ENCODE data around the gene ROBO4. TPM values are rescaled to one million over a fixed set of nuclear protein-coding genes. Genes with fewer than 3 reads are reported as not detected.

Gene ROBO4
- total and polyA plus RNA-seq, 2 experiments from 2014 or later = not detected

DNA sequence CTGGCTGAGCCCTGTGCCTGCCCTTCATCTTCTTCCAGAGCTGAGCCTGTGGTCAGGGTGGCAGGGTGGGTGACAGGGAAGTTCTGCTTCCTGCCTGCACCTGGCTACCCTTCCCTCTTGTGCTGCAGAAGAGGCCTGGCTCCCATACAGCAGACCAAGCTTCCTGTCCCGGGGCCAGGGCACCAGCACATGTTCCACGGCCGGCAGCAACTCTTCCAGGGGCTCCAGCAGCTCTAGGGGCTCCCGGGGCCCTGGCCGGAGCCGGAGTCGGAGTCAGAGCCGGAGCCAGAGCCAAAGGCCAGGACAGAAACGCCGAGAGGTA, 17.4 kb downstream of the ROBO4 start:
- no peak for DNase-seq (ENCODE audit: low spot score)

More for the DNA sequence above, 17.4 kb downstream of the ROBO4 start:
- H3K4me3 ChIP-seq = no peak overlapping the region
- no peaks in the 10 kb centered on the region for H3K36me3 Mint-ChIP-seq (ENCODE audit: low read depth)
- no peaks in the 10 kb centered on the region; the same call in 2 of the 3 replicates for H3K9me3 Mint-ChIP-seq
- no peak overlapping the region for H3K27ac ChIP-seq (ENCODE audit: low read depth)
- H3K27ac Mint-ChIP-seq = no peak overlapping the region
- peaks cover 13% of the 10 kb centered on the region; the same call in 1 of the 2 replicates for H3K4me1 ChIP-seq (ENCODE audit: insufficient read depth)
- peaks cover 26% of the 10 kb centered on the region for H3K4me1 Mint-ChIP-seq
- TF ChIP-seq NANOG (IDR thresholded peaks at IDR 0.05; ENCODE audit: borderline replicate concordance) (no peak), ZNF114 (CRISPR knock-in tag; IDR thresholded peaks at IDR 0.05) (no peak), CTCF (conservative IDR thresholded peaks at IDR 0.05; ENCODE audit: low read depth in 2 of 2) (no peak), POLR2AphosphoS5 (IDR thresholded peaks at IDR 0.05; ENCODE audit: low read depth) (no peak), STAT1 (IDR thresholded peaks at IDR 0.05; ENCODE audit: unreplicated experiment) (no peak), JUNB (IDR thresholded peaks at IDR 0.05; ENCODE audit: unreplicated experiment) (no peak), EZH2phosphoT487 (IDR thresholded peaks at IDR 0.05; ENCODE audit: unreplicated experiment) (no peak), CREB1 (CRISPR knock-in tag; IDR thresholded peaks at IDR 0.05; ENCODE audit: low read depth) (no peak), ZNF331 (CRISPR knock-in tag; IDR thresholded peaks at IDR 0.05; ENCODE audit: low read depth) (no peak), EZH2 (IDR thresholded peaks at IDR 0.05; ENCODE audit: low read depth, unreplicated experiment) (no peak)
- TF ChIP-seq, protein P1, sequence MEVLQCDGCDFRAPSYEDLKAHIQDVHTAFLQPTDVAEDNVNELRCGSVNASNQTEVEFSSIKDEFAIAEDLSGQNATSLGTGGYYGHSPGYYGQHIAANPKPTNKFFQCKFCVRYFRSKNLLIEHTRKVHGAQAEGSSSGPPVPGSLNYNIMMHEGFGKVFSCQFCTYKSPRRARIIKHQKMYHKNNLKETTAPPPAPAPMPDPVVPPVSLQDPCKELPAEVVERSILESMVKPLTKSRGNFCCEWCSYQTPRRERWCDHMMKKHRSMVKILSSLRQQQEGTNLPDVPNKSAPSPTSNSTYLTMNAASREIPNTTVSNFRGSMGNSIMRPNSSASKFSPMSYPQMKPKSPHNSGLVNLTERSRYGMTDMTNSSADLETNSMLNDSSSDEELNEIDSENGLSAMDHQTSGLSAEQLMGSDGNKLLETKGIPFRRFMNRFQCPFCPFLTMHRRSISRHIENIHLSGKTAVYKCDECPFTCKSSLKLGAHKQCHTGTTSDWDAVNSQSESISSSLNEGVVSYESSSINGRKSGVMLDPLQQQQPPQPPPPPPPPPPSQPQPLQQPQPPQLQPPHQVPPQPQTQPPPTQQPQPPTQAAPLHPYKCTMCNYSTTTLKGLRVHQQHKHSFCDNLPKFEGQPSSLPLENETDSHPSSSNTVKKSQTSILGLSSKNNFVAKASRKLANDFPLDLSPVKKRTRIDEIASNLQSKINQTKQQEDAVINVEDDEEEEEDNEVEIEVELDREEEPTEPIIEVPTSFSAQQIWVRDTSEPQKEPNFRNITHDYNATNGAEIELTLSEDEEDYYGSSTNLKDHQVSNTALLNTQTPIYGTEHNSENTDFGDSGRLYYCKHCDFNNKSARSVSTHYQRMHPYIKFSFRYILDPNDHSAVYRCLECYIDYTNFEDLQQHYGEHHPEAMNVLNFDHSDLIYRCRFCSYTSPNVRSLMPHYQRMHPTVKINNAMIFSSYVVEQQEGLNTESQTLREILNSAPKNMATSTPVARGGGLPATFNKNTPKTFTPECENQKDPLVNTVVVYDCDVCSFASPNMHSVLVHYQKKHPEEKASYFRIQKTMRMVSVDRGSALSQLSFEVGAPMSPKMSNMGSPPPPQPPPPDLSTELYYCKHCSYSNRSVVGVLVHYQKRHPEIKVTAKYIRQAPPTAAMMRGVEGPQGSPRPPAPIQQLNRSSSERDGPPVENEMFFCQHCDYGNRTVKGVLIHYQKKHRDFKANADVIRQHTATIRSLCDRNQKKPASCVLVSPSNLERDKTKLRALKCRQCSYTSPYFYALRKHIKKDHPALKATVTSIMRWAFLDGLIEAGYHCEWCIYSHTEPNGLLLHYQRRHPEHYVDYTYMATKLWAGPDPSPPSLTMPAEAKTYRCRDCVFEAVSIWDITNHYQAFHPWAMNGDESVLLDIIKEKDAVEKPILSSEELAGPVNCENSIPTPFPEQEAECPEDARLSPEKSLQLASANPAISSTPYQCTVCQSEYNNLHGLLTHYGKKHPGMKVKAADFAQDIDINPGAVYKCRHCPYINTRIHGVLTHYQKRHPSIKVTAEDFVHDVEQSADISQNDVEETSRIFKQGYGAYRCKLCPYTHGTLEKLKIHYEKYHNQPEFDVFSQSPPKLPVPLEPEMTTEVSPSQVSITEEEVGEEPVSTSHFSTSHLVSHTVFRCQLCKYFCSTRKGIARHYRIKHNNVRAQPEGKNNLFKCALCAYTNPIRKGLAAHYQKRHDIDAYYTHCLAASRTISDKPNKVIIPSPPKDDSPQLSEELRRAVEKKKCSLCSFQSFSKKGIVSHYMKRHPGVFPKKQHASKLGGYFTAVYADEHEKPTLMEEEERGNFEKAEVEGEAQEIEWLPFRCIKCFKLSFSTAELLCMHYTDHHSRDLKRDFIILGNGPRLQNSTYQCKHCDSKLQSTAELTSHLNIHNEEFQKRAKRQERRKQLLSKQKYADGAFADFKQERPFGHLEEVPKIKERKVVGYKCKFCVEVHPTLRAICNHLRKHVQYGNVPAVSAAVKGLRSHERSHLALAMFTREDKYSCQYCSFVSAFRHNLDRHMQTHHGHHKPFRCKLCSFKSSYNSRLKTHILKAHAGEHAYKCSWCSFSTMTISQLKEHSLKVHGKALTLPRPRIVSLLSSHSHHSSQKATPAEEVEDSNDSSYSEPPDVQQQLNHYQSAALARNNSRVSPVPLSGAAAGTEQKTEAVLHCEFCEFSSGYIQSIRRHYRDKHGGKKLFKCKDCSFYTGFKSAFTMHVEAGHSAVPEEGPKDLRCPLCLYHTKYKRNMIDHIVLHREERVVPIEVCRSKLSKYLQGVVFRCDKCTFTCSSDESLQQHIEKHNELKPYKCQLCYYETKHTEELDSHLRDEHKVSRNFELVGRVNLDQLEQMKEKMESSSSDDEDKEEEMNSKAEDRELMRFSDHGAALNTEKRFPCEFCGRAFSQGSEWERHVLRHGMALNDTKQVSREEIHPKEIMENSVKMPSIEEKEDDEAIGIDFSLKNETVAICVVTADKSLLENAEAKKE (CRISPR knock-in tag; IDR thresholded peaks at IDR 0.05) = no peak
- TF ChIP-seq, protein P2, sequence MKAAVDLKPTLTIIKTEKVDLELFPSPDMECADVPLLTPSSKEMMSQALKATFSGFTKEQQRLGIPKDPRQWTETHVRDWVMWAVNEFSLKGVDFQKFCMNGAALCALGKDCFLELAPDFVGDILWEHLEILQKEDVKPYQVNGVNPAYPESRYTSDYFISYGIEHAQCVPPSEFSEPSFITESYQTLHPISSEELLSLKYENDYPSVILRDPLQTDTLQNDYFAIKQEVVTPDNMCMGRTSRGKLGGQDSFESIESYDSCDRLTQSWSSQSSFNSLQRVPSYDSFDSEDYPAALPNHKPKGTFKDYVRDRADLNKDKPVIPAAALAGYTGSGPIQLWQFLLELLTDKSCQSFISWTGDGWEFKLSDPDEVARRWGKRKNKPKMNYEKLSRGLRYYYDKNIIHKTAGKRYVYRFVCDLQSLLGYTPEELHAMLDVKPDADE (IDR thresholded peaks at IDR 0.05) = no peak
- TF ChIP-seq, protein P3, sequence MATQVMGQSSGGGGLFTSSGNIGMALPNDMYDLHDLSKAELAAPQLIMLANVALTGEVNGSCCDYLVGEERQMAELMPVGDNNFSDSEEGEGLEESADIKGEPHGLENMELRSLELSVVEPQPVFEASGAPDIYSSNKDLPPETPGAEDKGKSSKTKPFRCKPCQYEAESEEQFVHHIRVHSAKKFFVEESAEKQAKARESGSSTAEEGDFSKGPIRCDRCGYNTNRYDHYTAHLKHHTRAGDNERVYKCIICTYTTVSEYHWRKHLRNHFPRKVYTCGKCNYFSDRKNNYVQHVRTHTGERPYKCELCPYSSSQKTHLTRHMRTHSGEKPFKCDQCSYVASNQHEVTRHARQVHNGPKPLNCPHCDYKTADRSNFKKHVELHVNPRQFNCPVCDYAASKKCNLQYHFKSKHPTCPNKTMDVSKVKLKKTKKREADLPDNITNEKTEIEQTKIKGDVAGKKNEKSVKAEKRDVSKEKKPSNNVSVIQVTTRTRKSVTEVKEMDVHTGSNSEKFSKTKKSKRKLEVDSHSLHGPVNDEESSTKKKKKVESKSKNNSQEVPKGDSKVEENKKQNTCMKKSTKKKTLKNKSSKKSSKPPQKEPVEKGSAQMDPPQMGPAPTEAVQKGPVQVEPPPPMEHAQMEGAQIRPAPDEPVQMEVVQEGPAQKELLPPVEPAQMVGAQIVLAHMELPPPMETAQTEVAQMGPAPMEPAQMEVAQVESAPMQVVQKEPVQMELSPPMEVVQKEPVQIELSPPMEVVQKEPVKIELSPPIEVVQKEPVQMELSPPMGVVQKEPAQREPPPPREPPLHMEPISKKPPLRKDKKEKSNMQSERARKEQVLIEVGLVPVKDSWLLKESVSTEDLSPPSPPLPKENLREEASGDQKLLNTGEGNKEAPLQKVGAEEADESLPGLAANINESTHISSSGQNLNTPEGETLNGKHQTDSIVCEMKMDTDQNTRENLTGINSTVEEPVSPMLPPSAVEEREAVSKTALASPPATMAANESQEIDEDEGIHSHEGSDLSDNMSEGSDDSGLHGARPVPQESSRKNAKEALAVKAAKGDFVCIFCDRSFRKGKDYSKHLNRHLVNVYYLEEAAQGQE (IDR thresholded peaks at IDR 0.05; ENCODE audit: unreplicated experiment) = no peak
- no peak overlapping the region for H2AFZ ChIP-seq
- no peaks in the 10 kb centered on the region for H3K36me3 ChIP-seq (ENCODE audit: insufficient read depth)
- H3F3A ChIP-seq (replicated peaks; ENCODE audit: low read depth) = no peaks in the 10 kb centered on the region
- peaks cover 27% of the 10 kb centered on the region for H3K27me3 Mint-ChIP-seq (ENCODE audit: insufficient read depth, low read depth, poor library complexity)
- H3K27me3 ChIP-seq (ENCODE audit: insufficient read depth) = peaks cover 21% of the 10 kb centered on the region
- no peak for ATAC-seq
- H3K79me2 ChIP-seq (replicated peaks; ENCODE audit: insufficient read depth) = no peaks in the 10 kb centered on the region
- H3K4me2 ChIP-seq = no peak overlapping the region
- H3K9me2 ChIP-seq (ENCODE audit: insufficient read depth) = peaks cover 5% of the 10 kb centered on the region; the same call in 1 of the 2 replicates
- H3K4me3 Mint-ChIP-seq = no peak overlapping the region
- H4K20me1 ChIP-seq (replicated peaks; ENCODE audit: insufficient read depth) = no peaks in the 10 kb centered on the region
